Endothelial cell of umbilical vein (primary cell): Measurements from ENCODE around the gene PPP3CA.

ENCODE experiments used
- CTCF ChIP-seq, 2 donors: IDR thresholded peaks; 1 replicate in 1 of 2; 2 replicates in 1 of 2; pipeline ENCODE4 v1.5.1; 2011; ENCODE audit warnings: low read length in 2 of 2, mild to moderate bottlenecking in 2 of 2, moderate library complexity in 2 of 2, control low read depth in 1 of 2, inconsistent platforms in 1 of 2, low read depth in 1 of 2; ENCODE audit not compliant: insufficient read depth in 1 of 2; ENCODE audit errors: extremely low read depth in 1 of 2
- GATA2 ChIP-seq: IDR thresholded peaks from 2 replicates; pipeline ENCODE4 v1.7.0; 2011; ENCODE audit warnings: low read depth, mild to moderate bottlenecking, moderate library complexity, mixed read lengths, low read length; ENCODE audit not compliant: insufficient read length, insufficient read depth
- JUN ChIP-seq: IDR thresholded peaks from 2 replicates; pipeline ENCODE4 v1.6.1; 2011; ENCODE audit warnings: borderline replicate concordance, low read depth; ENCODE audit not compliant: insufficient read length, insufficient read depth
- POLR2AphosphoS5 ChIP-seq: IDR thresholded peaks from 2 replicates; pipeline ENCODE4 v1.6.1; 2012; ENCODE audit warnings: low read depth, mild to moderate bottlenecking, control low read depth, low read length, moderate library complexity; ENCODE audit not compliant: insufficient read depth

GRCh38 chr4:101028886-101029285 is 318.4 kb downstream of the PPP3CA start:
- TF ChIP-seq CTCF (IDR thresholded peaks at IDR 0.05; ENCODE audit: extremely low read depth in 1 of 2, insufficient read depth in 1 of 2, low read depth in 1 of 2, low read length in 2 of 2) (no peak), GATA2 (no peak), POLR2AphosphoS5 (no peak), JUN (no peak)
